Stimulated activated CD8-positive, alpha-beta memory T cell treated with anti-CD3 and anti-CD28 coated beads, Interleukin-12 subunit alpha, Interleukin-12 subunit beta, amount 100 ng/mL, for 24 hours (primary cell): ENCODE measurements around the gene CTBP2.

Source experiments
- DNase-seq: peaks from one replicate; pipeline ENCODE4 v3.0.0-alpha.2; 2020; ENCODE audit errors: extremely low read depth

CTBP2 gene

DNA sequence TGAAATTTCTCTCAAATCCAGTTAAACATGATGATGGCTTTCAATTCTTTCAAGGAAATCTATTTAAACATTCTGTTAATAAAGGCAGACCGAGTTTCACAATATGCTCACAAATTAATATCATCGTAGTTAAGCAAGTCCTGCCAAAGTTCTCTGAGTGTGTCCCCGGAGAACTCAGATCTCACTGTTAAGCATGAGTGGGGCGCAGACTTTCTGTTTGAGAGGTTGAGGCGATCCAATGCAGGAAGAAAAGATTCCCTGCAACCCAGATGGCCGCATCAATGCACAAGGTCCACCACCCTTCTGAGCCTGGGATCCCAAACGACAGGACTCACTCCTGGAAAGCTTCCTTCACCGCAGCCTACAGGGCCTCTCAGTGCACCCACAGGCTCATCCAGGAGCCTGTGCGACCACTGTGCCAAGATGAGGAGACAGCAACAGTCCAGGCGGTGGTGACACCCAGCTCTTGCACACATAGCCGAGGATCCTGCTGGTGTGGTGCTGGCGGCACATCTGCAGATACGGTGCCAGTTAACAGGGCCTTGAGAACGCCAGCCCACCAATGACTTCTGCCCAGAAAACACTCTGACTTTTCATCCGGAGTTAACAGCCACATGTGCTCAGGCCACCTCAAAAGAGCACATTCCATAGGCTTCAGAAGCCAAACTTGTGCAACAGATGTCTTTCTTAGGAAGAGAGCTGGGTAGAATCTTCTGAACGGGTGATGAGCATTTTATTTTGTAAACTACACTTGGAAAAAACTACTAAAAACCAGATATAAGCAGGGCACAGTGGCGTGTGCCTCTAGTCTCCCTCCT, 116.3 kb downstream of the CTBP2 start:
- DNase-seq = no peak

GRCh38 chr10:125041856-125042506, 118.4 kb downstream of the CTBP2 start:
- no peak for DNase-seq

DNA sequence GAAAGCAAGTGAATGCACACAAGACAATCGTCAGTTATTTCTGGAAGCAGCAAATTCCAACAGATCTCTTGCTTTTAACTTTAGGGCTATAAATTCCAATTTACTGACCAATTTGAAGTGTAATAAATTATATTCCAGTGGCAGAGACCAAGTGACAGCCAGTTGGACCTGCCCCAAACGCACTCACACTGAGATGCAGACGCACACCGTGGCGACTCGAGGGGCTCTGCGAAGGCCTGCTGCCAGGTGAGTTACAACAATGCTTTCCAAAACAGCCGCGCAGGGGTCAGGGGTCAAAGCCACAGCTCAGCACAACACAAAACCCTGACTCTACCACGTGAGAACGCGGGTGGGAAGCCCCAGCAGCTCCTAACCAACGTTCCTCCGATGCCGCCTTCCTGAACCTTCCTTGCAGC, 121.0 kb downstream of the CTBP2 start:
- DNase-seq = no peak

- DNase-seq = no peak
Measured at GRCh38 chr10:125038637-125039036, 121.7 kb downstream of the CTBP2 start.

DNA sequence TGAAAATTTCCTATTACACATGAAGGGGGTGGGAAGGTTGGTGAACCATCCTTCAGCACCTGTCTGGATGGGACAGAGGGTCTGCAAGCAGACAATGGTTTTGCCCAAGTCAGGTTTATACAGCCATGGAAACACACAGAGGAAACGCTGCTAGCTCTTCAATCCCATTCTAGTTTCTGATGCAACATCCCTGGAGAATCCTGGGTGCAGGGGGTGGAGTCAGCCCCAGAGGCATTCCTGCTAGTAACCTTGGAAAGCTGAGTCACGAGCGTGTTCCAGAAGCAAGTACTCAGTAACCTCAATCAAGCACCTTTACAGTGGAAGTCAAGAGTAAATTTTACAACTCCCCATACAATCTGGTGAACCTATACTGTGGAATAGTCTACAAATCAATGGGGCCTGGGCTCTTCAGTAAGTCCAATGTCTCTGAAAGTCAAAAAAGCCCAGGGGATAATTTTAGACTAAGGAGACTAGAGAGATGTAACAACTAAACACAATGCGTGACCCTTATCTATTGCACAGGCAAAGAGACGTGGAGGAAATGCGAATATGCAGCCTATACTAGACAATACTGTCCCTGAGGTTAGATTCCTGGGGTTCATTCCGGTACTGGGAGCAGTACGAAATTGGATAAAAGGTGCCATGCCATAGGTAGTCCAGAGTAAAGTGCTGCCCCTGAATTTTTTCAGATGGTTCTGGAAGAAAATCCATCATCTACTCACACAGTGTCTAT, 123.1 kb downstream of the CTBP2 start:
- DNase-seq = no peak

- no peak for DNase-seq
Measured at GRCh38 chr10:125035588-125036295, 124.6 kb downstream of the CTBP2 start.

GRCh38 chr10:125035136-125035535, 125.2 kb downstream of the CTBP2 start:
- no peak for DNase-seq

- no peak for DNase-seq
Measured at GRCh38 chr10:125034675-125035074, 125.7 kb downstream of the CTBP2 start.

DNA sequence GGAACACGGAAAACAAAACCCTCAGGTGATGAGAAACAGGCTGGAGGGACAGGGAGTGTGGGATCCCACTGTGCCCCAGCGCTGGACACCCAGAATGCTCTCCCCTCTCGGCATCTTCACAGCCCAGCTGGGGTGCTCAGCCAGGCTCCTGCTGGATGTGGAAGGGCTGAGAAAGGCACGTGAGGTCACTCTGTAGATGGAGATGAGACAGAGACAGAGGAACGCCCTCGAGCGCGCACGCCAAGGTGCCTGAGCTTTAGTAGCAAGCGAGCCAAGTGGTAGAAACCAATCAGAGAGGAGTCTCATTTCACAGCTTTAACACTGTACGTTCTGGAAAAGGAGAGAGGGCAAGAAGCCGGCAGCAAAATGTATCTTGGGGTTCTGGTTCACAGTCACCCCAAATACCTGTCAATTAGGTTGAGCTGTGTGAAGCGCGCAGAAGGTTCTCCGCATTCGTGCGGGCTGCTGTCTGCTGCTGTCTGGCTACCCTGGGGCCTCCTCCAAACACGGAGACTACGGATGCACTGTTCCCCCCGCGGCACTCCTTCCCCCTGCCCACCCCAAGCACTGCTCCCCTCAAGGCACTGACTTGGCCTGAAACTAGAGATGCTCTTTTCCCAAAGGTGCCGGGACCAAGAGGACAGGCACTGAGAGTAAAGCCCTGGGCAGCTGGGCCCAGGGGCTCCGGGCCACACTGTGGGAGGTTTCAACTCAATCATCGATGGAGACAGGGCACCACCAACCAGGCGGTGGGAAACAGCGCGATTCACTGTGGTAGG, 127.0 kb downstream of the CTBP2 start:
- no peak for DNase-seq

DNA sequence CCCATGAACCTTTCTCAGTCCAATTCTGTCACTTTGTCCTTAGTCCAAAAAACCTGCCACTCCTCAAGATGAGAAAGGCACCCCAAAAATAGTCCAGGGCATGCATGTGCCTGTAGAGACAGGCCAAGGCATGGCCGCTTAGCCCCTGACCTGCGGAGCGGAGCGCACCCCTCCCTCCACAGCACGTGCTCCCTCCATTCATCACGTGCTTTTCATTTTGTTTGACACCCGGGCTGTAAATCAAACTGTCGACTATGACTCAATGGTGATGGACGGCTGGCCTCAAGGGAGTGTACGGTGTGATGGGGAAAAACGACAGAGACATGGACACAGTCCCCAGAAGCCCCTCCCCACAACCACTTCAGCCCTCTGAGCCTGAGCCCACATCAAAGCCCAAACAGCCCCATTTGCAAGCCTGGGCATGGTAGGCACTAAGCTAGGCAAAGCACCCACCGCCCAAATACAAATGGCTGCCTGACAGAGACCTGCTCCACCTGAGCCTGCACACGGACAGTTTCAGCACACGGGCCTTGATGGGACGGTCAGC, 127.8 kb downstream of the CTBP2 start:
- DNase-seq = no peak

- DNase-seq = no peak
Measured at GRCh38 chr10:125030567-125031197, 129.7 kb downstream of the CTBP2 start.

GRCh38 chr10:125029584-125030242, 130.7 kb downstream of the CTBP2 start:
- DNase-seq = no peak

DNA sequence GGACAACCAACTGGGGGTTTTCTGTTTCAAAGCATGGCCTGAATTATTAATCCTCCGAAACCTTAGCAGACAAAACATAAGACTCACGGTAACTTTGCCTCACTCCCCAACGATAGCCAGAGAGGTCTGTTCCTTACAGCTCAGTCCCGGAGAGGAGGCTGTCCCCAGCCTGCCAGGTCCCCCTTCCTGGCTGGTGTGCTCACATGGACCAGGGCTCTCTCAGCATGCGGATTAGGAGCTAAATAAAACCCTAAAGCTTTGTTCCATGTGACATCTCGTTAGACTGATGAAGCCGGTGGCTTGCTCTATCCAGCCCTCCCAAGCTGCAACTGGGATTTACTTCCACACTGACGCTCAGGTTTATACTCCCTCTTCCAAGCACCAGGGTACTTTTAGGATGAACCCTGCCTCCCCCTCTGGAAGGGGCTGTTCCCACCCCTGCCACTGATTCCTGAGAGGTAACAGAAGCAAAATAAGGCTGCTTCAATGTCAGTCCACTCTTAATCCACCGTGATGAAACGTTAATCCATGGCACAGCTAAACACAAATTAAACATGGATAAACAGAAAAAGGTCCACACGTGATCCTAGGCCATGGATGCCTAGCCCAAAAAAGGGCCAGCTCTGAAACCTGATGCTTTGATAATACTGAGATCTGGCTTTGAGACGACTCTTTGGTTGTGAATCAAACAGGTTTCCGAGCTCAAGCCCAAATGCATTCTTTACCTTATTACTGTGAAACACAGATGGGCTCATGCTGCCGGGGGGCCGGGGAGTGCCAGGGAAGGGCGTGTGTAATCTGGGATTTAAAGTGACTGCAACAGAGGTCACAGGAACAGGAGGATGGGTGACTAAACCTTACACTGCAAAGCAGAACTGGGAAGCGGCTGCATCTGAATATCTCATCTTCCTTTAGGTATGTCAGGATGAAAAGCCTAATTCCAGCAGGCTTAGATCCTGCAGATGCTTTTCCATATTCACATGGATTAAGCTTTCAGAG, 132.2 kb downstream of the CTBP2 start:
- DNase-seq = no peak

DNA sequence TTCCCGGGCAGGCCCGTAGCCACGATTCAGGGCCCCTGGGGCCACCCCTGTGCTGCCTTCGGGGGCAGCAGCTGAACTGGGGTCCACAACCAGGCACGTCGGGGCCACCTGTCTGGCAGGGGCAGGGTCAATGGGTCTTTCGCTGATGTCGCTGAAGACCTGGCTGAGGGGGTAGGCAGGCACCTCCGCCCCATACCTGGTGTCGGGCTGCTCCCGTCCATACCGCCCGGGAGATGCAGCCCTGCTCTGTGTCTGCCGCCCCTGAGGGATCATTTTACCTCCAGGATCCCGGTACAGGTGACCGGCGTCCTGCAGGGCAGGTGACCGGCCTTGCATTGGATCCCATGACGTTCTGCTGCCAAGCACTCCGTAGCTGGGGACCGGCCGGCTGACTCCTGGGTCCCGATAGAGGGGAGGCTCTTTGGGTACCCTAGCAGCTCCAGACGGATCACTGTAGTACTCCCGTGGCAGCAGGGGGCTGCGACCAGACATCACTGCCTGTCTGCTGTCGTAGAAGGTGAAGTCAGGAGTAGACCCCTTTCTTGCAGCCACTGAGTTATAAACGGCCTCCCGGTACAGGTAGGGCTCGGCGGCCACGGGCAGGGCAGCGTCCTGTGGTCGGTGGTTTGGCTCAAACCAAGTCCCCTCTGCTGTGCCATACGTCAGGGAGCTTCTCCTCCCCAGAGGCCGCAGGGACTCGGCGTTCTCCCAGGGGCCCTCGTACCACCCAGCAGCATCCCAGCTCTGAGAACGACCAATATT, 133.2 kb downstream of the CTBP2 start:
- no peak for DNase-seq

DNA sequence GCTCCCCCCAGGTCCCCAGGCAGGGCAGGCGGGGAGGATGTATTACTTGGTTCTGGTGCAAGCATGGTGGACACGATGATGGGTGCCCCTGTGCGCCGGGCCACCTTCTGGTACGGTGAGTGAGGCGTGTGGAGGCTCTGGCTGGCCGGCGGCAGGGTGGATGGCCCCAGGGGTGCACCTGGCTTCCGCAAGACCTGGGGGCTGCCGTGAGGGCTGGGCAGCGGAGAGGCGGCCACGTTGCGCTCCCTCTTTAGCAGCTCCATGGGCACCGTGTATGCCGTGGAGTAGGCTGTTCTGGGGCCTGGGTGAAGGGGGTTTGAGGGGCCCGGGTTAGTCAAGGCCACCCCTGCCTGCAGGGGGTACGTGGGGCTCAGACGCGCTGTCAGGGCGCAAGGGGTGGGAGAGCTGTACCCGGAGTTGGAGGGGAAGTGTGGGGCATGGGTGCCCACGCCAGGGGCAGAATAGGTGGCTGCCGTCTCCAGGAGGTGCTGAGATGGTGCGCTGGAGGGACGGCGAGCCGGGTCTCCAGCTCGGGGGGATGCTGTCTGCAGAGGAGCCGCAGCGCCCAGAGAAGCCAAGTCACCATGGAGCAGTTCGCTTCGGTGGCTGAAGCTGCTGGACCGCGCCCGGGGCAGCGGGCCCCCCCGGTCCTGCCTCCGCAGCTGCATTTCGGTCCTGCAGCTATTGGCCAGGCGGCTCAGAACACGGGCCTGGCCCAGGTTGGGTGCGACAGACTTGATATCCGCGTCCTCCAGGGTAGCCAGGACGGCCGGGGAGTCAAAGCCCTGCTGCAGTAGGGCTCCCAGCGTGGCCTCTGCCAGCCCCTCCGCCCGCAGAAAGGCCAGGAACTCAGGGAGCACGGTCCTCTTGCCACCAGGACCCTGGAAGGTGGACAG, 134.1 kb downstream of the CTBP2 start:
- no peak for DNase-seq

GRCh38 chr10:125025341-125025740, 135.0 kb downstream of the CTBP2 start:
- DNase-seq = no peak
